Urinary bladder (tissue), 4 donors: Measurements from ENCODE around the gene NRIP1. TPM values are rescaled to one million over a fixed set of nuclear protein-coding genes. Genes with fewer than 3 reads are reported as not detected.

Experiments used
- DNase-seq: peaks from one replicate; pipeline ENCODE4 v3.0.0-alpha.2; 2015; ENCODE audit errors: extremely low spot score
- H3K27ac ChIP-seq: one replicate; pipeline ENCODE4 v1.5.1; 2013; ENCODE audit warnings: low read depth, mild to moderate bottlenecking, moderate library complexity
- H3K36me3 ChIP-seq: one replicate; pipeline ENCODE4 v1.6.1; 2013; ENCODE audit warnings: mild to moderate bottlenecking, moderate library complexity; ENCODE audit not compliant: insufficient read depth
- H3K4me1 ChIP-seq: one replicate; pipeline ENCODE4 v1.6.1; 2013; ENCODE audit warnings: mild to moderate bottlenecking, moderate library complexity; ENCODE audit not compliant: insufficient read depth
- H3K4me3 ChIP-seq: one replicate; pipeline ENCODE4 v1.5.1; 2013; ENCODE audit warnings: low read depth, low read length
- WGBS: extraction: QIAGEN DNeasy Blood & Tissue Kit; methylation state at CpG from one replicate; pipeline ENCODE4 v1.1.7; 2013; 5-methylcytosine and 5-hydroxymethylcytosine counted together
- polyA plus RNA-seq: library from polyadenylated mRNA; stranded (reverse); fragments of 200-250 nt; gene quantifications from one replicate; pipeline ENCODE4 v1.2.3, GENCODE V29; 2013
- total RNA-seq: library from RNA; depleted of rRNA; stranded (reverse); fragments of >200 nt; gene quantifications from one replicate; pipeline ENCODE4 v1.2.3, GENCODE V29; 2014
- donor health status: healthy with polysubstance abuse.
- donor health status: healthy.

The NRIP1 gene
- total and polyA plus RNA-seq, 2 donors: 11.2 to 104 TPM

- WGBS: 89% methylated on average over 3 of the region's 3 CpGs
- no peaks in the 10 kb centered on the region for H3K36me3 ChIP-seq
- H3K27ac ChIP-seq: no peak overlapping the region
- peaks cover 1% of the 10 kb centered on the region for H3K4me1 ChIP-seq
- DNase-seq: no peak
- H3K4me3 ChIP-seq: no peak overlapping the region
These were observed 79.5 kb downstream of the NRIP1 start for GRCh38 chr21:14985306-14985705.

GRCh38 chr21:14982336-14982735 is 82.5 kb downstream of the NRIP1 start:
- Histone ChIP-seq H3K27ac (no peak overlapping the region), H3K4me3 (no peak overlapping the region), H3K36me3 (no peaks in the 10 kb centered on the region), H3K4me1 (peaks cover 1% of the 10 kb centered on the region)
- 89% methylated on average over 3 of the region's 3 CpGs for WGBS
- no peak for DNase-seq

- H3K4me3 ChIP-seq: no peak overlapping the region
- no peak for DNase-seq
- WGBS: 93% methylated on average over 5 of the region's 5 CpGs
- peaks cover 1% of the 10 kb centered on the region for H3K4me1 ChIP-seq
- H3K27ac ChIP-seq: no peak overlapping the region
- H3K36me3 ChIP-seq: no peaks in the 10 kb centered on the region
These were observed 83.6 kb downstream of the NRIP1 start for GRCh38 chr21:14981246-14981645.

GRCh38 chr21:14979264-14979663 is 85.5 kb downstream of the NRIP1 start:
- no peak for DNase-seq
- no peak overlapping the region for H3K27ac ChIP-seq
- no peaks in the 10 kb centered on the region for H3K36me3 ChIP-seq
- H3K4me3 ChIP-seq: no peak overlapping the region
- H3K4me1 ChIP-seq: peaks cover 1% of the 10 kb centered on the region

- no peaks in the 10 kb centered on the region for H3K36me3 ChIP-seq
- no peak overlapping the region for H3K4me3 ChIP-seq
- DNase-seq: no peak
- H3K4me1 ChIP-seq: peaks cover 1% of the 10 kb centered on the region
- whole genome bisulfite sequencing: 96% methylated on average over 5 of the region's 5 CpGs
- H3K27ac ChIP-seq: no peak overlapping the region
These were observed 87.0 kb downstream of the NRIP1 start for GRCh38 chr21:14977814-14978213.

- Histone ChIP-seq H3K4me3 (no peak overlapping the region), H3K27ac (no peak overlapping the region), H3K4me1 (no peaks in the 10 kb centered on the region), H3K36me3 (no peaks in the 10 kb centered on the region)
- DNase-seq: no peak
- 73% methylated on average over 6 of the region's 6 CpGs for WGBS
These were observed 89.5 kb downstream of the NRIP1 start for GRCh38 chr21:14975136-14975919.

- Histone ChIP-seq H3K4me3 (no peak overlapping the region), H3K27ac (no peak overlapping the region), H3K4me1 (no peaks in the 10 kb centered on the region), H3K36me3 (no peaks in the 10 kb centered on the region)
- no peak for DNase-seq
- 97% methylated on average over 6 of the region's 6 CpGs for WGBS
These were observed 92.1 kb downstream of the NRIP1 start for GRCh38 chr21:14972678-14973077.

GRCh38 chr21:14968821-14969220 is 96.0 kb downstream of the NRIP1 start:
- H3K4me3 ChIP-seq: no peak overlapping the region
- no peaks in the 10 kb centered on the region for H3K4me1 ChIP-seq
- no peaks in the 10 kb centered on the region for H3K36me3 ChIP-seq
- 72% methylated on average over 1 of the region's 1 CpG for WGBS
- DNase-seq: no peak
- no peak overlapping the region for H3K27ac ChIP-seq

- H3K4me3 ChIP-seq: no peak overlapping the region
- H3K27ac ChIP-seq: no peak overlapping the region
- no peaks in the 10 kb centered on the region for H3K36me3 ChIP-seq
- no peak for DNase-seq
- H3K4me1 ChIP-seq: no peaks in the 10 kb centered on the region
- 91% methylated on average over 5 of the region's 5 CpGs for WGBS
These were observed 96.8 kb downstream of the NRIP1 start for GRCh38 chr21:14968029-14968428.

- no peak overlapping the region for H3K4me3 ChIP-seq
- H3K36me3 ChIP-seq: no peaks in the 10 kb centered on the region
- H3K27ac ChIP-seq: no peak overlapping the region
- WGBS: 92% methylated on average over 6 of the region's 6 CpGs
- DNase-seq: no peak
- no peaks in the 10 kb centered on the region for H3K4me1 ChIP-seq
These were observed 100.2 kb downstream of the NRIP1 start for GRCh38 chr21:14964621-14965020.

GRCh38 chr21:14962217-14962616 is 102.6 kb downstream of the NRIP1 start:
- H3K4me1 ChIP-seq: no peaks in the 10 kb centered on the region
- H3K36me3 ChIP-seq: no peaks in the 10 kb centered on the region
- DNase-seq: no peak
- no peak overlapping the region for H3K4me3 ChIP-seq
- H3K27ac ChIP-seq: no peak overlapping the region
- WGBS: 48% methylated on average over 3 of the region's 3 CpGs

- no peak for DNase-seq
- WGBS: 91% methylated on average over 3 of the region's 3 CpGs
- H3K4me1 ChIP-seq: no peaks in the 10 kb centered on the region
- no peak overlapping the region for H3K27ac ChIP-seq
- H3K36me3 ChIP-seq: no peaks in the 10 kb centered on the region
- no peak overlapping the region for H3K4me3 ChIP-seq
These were observed 103.3 kb downstream of the NRIP1 start for GRCh38 chr21:14961502-14961901.

GRCh38 chr21:14959343-14959742 is 105.5 kb downstream of the NRIP1 start:
- Histone ChIP-seq H3K36me3 (no peaks in the 10 kb centered on the region), H3K4me1 (no peaks in the 10 kb centered on the region), H3K27ac (no peak overlapping the region), H3K4me3 (no peak overlapping the region)
- no peak for DNase-seq
- WGBS: 59% methylated on average over 3 of the region's 3 CpGs

GRCh38 chr21:14957836-14958235 is 107.0 kb downstream of the NRIP1 start:
- 81% methylated on average over 1 of the region's 1 CpG for WGBS
- no peak overlapping the region for H3K4me3 ChIP-seq
- no peaks in the 10 kb centered on the region for H3K36me3 ChIP-seq
- no peak for DNase-seq
- H3K27ac ChIP-seq: no peak overlapping the region
- no peaks in the 10 kb centered on the region for H3K4me1 ChIP-seq

- Histone ChIP-seq H3K4me1 (no peaks in the 10 kb centered on the region), H3K4me3 (no peak overlapping the region), H3K27ac (no peak overlapping the region), H3K36me3 (no peaks in the 10 kb centered on the region)
- 29% methylated on average over 4 of the region's 4 CpGs for WGBS
- peak; percentile 10 for DNase-seq
These were observed 108.0 kb downstream of the NRIP1 start for GRCh38 chr21:14956807-14957206.
